OCI-LY7 (cell line): ENCODE results near the gene PCCA. TPM values are rescaled to one million over a fixed set of nuclear protein-coding genes. Genes with fewer than 3 reads are reported as not detected.

ENCODE experiments used
- BruUV-seq: library from RNA; stranded (reverse); fragments of 400-500 nt; replicated peaks from 2 replicates; lab custom pipeline; 2021; lab: Mats Ljungman, UMichigan
- CTCF ChIA-PET: fragments of 300-600 bp; sonication (Branson Sonifier 250); formaldehyde crosslinking; loops from one replicate; lab custom pipeline; 2022; ENCODE audit warnings: antibody characterized with exemption; ENCODE audit not compliant: unreplicated experiment; lab: Charles Lee
- POLR2A ChIA-PET: fragments of 300-600 bp; sonication (Branson Sonifier 250); formaldehyde crosslinking; loops from one replicate; lab custom pipeline; 2022; ENCODE audit warnings: antibody characterized with exemption; lab: Charles Lee
- DNase-seq: peaks from one replicate; pipeline ENCODE4 v3.0.0-alpha.2; 2015; ENCODE audit warnings: low spot score
- H2AFZ ChIP-seq: fragments of 200-600 bp; sonication (generic), shearing (Covaris generic); 2 replicates; pipeline ENCODE4 v1.6.1; 2014; ENCODE audit warnings: mild to moderate bottlenecking, antibody characterized with exemption, low read length, moderate library complexity
- H3K27ac ChIP-seq: fragments of 200-600 bp; sonication (generic); 2 replicates; pipeline ENCODE4 v1.5.1; 2014; ENCODE audit warnings: mixed run types, low read depth, mild to moderate bottlenecking, moderate library complexity, low read length, inconsistent platforms; ENCODE audit not compliant: poor library complexity, severe bottlenecking
- H3K36me3 ChIP-seq: fragments of 200-600 bp; sonication (generic); 2 replicates; pipeline ENCODE4 v1.6.1; 2014; ENCODE audit warnings: mild to moderate bottlenecking, antibody characterized with exemption, low read length, moderate library complexity, mixed read lengths; ENCODE audit not compliant: insufficient read depth
- H3K4me1 ChIP-seq: fragments of 200-600 bp; sonication (generic); 2 replicates; pipeline ENCODE4 v1.5.1; 2014; ENCODE audit warnings: mild to moderate bottlenecking, low read length; ENCODE audit not compliant: insufficient read depth, poor library complexity, severe bottlenecking
- H3K4me2 ChIP-seq: fragments of 200-600 bp; sonication (generic); 2 replicates; pipeline ENCODE4 v1.6.1; 2014; ENCODE audit warnings: mild to moderate bottlenecking, low read length
- H3K4me3 ChIP-seq: fragments of 200-600 bp; sonication (generic); 2 replicates; pipeline ENCODE4 v1.5.1; 2014; ENCODE audit warnings: mild to moderate bottlenecking, low read depth, low read length; ENCODE audit not compliant: poor library complexity, severe bottlenecking
- H3K79me2 ChIP-seq: fragments of 200-600 bp; sonication (generic); 2 replicates; pipeline ENCODE4 v1.6.1; 2016; ENCODE audit warnings: low read depth, mild to moderate bottlenecking, low read length, moderate library complexity, mixed read lengths; ENCODE audit not compliant: insufficient read depth
- H3K9me2 ChIP-seq: fragments of 200-600 bp; sonication (generic); 2 replicates; pipeline ENCODE4 v1.6.1; 2016; ENCODE audit warnings: mild to moderate bottlenecking, low read length, mixed read lengths; ENCODE audit not compliant: insufficient read depth
- H3K9me3 ChIP-seq: fragments of 200-600 bp; sonication (generic); 2 replicates; pipeline ENCODE4 v1.6.1; 2014; ENCODE audit warnings: mild to moderate bottlenecking, mixed run types, low read length, mixed read lengths
- H4K20me1 ChIP-seq: fragments of 200-600 bp; sonication (generic); 2 replicates; pipeline ENCODE4 v1.6.1; 2014; ENCODE audit warnings: mild to moderate bottlenecking, antibody characterized with exemption, low read length, moderate library complexity, mixed read lengths; ENCODE audit not compliant: insufficient read depth
- EZH2phosphoT487 ChIP-seq: fragments of 200-600 bp; sonication (generic); IDR thresholded peaks from 2 replicates; pipeline ENCODE4 v1.6.1; 2018; ENCODE audit warnings: low read depth, borderline replicate concordance, mild to moderate bottlenecking, mixed run types, antibody characterized with exemption, low read length, moderate library complexity, mixed read lengths
- intact Hi-C: fragments of 100-400 bp; cut with micrococcal nuclease; formaldehyde crosslinking; loops from one replicate; pipeline ENCODE4 v1.10.0; 2022; ENCODE audit not compliant: unreplicated experiment
- total RNA-seq, 2 experiments: library from RNA; depleted of rRNA in 1 of 2; stranded (reverse); fragments of >200 nt in 1 of 2; shearing (Covaris generic) in 1 of 2; gene quantifications; 2 replicates each; pipeline ENCODE4 v1.2.3, GENCODE V29; 2014 to 2022
- TF ChIP-seq, protein P1 (sequence below): fragments of 200-600 bp; sonication (generic); conservative IDR thresholded peaks from 2 replicates; pipeline ENCODE4 v1.5.1; 2014; ENCODE audit warnings: mild to moderate bottlenecking, antibody characterized with exemption, low read length, moderate library complexity, mixed read lengths

Gene PCCA
- total RNA-seq, 2 experiments from 2014 or later: 2.7 to 7.2 TPM

DNA sequence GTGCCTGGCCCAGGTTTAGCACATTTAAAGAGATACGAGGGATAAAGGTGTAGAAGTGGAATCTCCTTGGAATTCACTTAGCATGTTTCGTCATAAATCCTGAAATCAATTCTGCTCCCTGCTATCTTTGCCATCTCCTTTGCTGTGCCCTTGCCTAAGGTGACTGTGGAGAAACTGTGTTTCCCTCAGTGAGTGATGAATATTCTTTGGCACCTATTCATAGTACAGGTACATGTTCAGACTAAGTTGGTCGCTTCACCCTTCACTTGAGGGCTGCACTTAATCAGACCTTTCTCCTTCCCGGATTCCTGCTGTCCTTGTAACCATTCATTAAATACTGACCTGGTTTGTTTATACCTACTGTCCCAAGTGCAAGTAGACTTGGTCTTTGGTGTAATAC is 17.8 kb downstream of the PCCA start:
- CTCF ChIA-PET: no interaction called here
- no peak overlapping the region for H3K4me2 ChIP-seq
- no peak overlapping the region for H3K27ac ChIP-seq
- H3K4me1 ChIP-seq: peaks cover 7% of the 10 kb centered on the region
- no TSS peak for BruUV-seq
- H3K4me3 ChIP-seq: no peak overlapping the region
- no peaks in the 10 kb centered on the region for H4K20me1 ChIP-seq
- POLR2A ChIA-PET: no interaction called here
- H3K9me3 ChIP-seq: no peaks in the 10 kb centered on the region
- DNase-seq: no peak
- H3K36me3 ChIP-seq: no peaks in the 10 kb centered on the region
- no peaks in the 10 kb centered on the region for H3K9me2 ChIP-seq
- H3K79me2 ChIP-seq: no peaks in the 10 kb centered on the region
- intact Hi-C loops: no loop called here
- no peak for TF ChIP-seq EZH2phosphoT487
- TF ChIP-seq, protein P1, sequence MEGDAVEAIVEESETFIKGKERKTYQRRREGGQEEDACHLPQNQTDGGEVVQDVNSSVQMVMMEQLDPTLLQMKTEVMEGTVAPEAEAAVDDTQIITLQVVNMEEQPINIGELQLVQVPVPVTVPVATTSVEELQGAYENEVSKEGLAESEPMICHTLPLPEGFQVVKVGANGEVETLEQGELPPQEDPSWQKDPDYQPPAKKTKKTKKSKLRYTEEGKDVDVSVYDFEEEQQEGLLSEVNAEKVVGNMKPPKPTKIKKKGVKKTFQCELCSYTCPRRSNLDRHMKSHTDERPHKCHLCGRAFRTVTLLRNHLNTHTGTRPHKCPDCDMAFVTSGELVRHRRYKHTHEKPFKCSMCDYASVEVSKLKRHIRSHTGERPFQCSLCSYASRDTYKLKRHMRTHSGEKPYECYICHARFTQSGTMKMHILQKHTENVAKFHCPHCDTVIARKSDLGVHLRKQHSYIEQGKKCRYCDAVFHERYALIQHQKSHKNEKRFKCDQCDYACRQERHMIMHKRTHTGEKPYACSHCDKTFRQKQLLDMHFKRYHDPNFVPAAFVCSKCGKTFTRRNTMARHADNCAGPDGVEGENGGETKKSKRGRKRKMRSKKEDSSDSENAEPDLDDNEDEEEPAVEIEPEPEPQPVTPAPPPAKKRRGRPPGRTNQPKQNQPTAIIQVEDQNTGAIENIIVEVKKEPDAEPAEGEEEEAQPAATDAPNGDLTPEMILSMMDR: no peak
- H2AFZ ChIP-seq: no peak overlapping the region

GRCh38 chr13:100108913-100109507 is 20.1 kb downstream of the PCCA start:
- ChIA-PET POLR2A (no interaction called here), CTCF (no interaction called here)
- DNase-seq: no peak
- no peaks in the 10 kb centered on the region for H4K20me1 ChIP-seq
- H2AFZ ChIP-seq: no peak overlapping the region
- no peaks in the 10 kb centered on the region for H3K36me3 ChIP-seq
- no TSS peak for BruUV-seq
- no peak overlapping the region for H3K27ac ChIP-seq
- peaks cover 7% of the 10 kb centered on the region for H3K4me1 ChIP-seq
- intact Hi-C loops: no loop called here
- H3K79me2 ChIP-seq: no peaks in the 10 kb centered on the region
- no peak overlapping the region for H3K4me2 ChIP-seq
- H3K4me3 ChIP-seq: no peak overlapping the region
- H3K9me3 ChIP-seq: no peaks in the 10 kb centered on the region
- TF ChIP-seq EZH2phosphoT487: no peak
- H3K9me2 ChIP-seq: no peaks in the 10 kb centered on the region

- Histone ChIP-seq H2AFZ (no peak overlapping the region), H3K4me1 (peaks cover 7% of the 10 kb centered on the region), H3K4me2 (no peak overlapping the region), H3K4me3 (no peak overlapping the region), H3K36me3 (no peaks in the 10 kb centered on the region), H3K27ac (no peak overlapping the region), H4K20me1 (no peaks in the 10 kb centered on the region), H3K79me2 (no peaks in the 10 kb centered on the region), H3K9me2 (no peaks in the 10 kb centered on the region), H3K9me3 (no peaks in the 10 kb centered on the region)
- TF ChIP-seq EZH2phosphoT487: no peak
- TF ChIP-seq, protein P1: no peak
- intact Hi-C loops: no loop called here
- BruUV-seq: no TSS peak
- ChIA-PET CTCF (no interaction called here), POLR2A (no interaction called here)
- DNase-seq: no peak
Observed at GRCh38 chr13:100110269-100110668, 21.4 kb downstream of the PCCA start.
